Stimulated activated CD8-positive, alpha-beta memory T cell treated with anti-CD3 and anti-CD28 coated beads, Interleukin-4, amount 100 ng/mL, for 48 hours (primary cell): ENCODE data around the gene ZNF177.

ENCODE experiments used
- DNase-seq: peaks from one replicate; pipeline ENCODE4 v3.0.0-alpha.2; 2020

The ZNF177 gene

DNA sequence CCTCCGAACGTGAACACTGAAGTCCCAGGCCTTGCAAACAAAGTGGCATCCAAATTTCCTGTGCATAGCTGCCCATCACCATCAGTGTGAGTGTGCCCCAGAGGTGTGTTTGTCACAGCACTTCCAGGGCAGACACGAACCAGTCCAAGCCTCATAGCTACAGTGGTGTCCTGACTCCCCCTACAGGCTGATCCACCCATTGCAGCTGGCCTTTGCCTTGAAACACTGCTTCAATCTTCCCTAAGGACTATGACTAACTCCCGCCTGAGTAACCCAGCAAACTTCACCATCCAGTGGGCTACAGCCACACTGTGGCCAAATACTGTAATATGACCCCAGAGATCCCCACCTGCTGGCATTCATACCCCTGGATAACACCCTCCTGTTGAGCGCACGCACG lies 68.7 kb downstream of the ZNF177 start:
- DNase-seq: peak; percentile 80
